Left lung (tissue), 10 donors: ENCODE measurements around the gene FBRSL1. TPM values are rescaled to one million over a fixed set of nuclear protein-coding genes. Genes with fewer than 3 reads are reported as not detected.

Experiments used
- ATAC-seq: fragments of 200-7000 bp; cut with Tn5 transposase; one replicate; pipeline ENCODE4 v1.9.1; 2020; ENCODE audit warnings: moderate library complexity
- DNase-seq, 4 donors: peaks; one replicate each; pipeline ENCODE4 v3.0.0-alpha.2; 2013 to 2020
- H3K27ac ChIP-seq, 2 donors: fragments of 200-600 bp; sonication (generic) in 1 of 2; one replicate each; pipeline versions ENCODE4 v1.5.0 to v1.8.0; 2020 to 2021
- H3K27me3 ChIP-seq, 2 donors: fragments of 200-600 bp; sonication (generic) in 1 of 2; one replicate each; pipeline versions ENCODE4 v1.5.0 to v1.8.0; 2020 to 2021
- H3K36me3 ChIP-seq, 2 donors: fragments of 200-600 bp; sonication (generic) in 1 of 2; one replicate each; pipeline versions ENCODE4 v1.5.0 to v1.8.0; 2020 to 2021
- H3K4me1 ChIP-seq, 2 donors: fragments of 200-600 bp; one replicate each; pipeline ENCODE4 v1.8.0; 2021
- H3K4me3 ChIP-seq, 2 donors: fragments of 200-600 bp; sonication (generic) in 1 of 2; one replicate each; pipeline versions ENCODE4 v1.5.0 to v1.8.0; 2020 to 2021; ENCODE audit warnings: mild to moderate bottlenecking in 1 of 2
- H3K9me3 ChIP-seq, 2 donors: fragments of 200-600 bp; sonication (generic) in 1 of 2; one replicate each; pipeline versions ENCODE4 v1.5.0 to v1.8.0; 2020 to 2021
- intact Hi-C, 2 donors: fragments of 100-400 bp; cut with DNase I; formaldehyde crosslinking; loops; one replicate each; pipeline versions ENCODE4 v1.11.2 to v1.14.2; 2022
- polyA plus RNA-seq, 6 donors: library from polyadenylated mRNA; unstranded; fragments of 120-200 nt; gene quantifications; one replicate each; pipeline ENCODE4 v1.2.1, GENCODE V29; 2013; ENCODE audit not compliant: insufficient read length in 6 of 6
- total RNA-seq, 2 donors: library from RNA; stranded (reverse); fragmentation: NEBNext Ultra II Directional; extraction: Animal tissue kit (Norgen Biotek cat#: 25700); gene quantifications; one replicate each; pipeline ENCODE4 v1.2.1, GENCODE V29; 2021
- TF ChIP-seq, protein P1 (sequence below), 2 donors: fragments of 200-600 bp; sonication (generic) in 1 of 2; IDR thresholded peaks; one replicate each; pipeline versions ENCODE4 v1.5.0 to v1.8.0; 2021; ENCODE audit warnings: antibody characterized with exemption in 2 of 2
- donor health status: DM: no; HTN: yes; CAD: no.
- donor health status: DM: no; HTN: no; CAD: no.

Gene FBRSL1
- total and polyA plus RNA-seq, 8 donors = 44.7 to 113 (median 83.9) TPM

DNA sequence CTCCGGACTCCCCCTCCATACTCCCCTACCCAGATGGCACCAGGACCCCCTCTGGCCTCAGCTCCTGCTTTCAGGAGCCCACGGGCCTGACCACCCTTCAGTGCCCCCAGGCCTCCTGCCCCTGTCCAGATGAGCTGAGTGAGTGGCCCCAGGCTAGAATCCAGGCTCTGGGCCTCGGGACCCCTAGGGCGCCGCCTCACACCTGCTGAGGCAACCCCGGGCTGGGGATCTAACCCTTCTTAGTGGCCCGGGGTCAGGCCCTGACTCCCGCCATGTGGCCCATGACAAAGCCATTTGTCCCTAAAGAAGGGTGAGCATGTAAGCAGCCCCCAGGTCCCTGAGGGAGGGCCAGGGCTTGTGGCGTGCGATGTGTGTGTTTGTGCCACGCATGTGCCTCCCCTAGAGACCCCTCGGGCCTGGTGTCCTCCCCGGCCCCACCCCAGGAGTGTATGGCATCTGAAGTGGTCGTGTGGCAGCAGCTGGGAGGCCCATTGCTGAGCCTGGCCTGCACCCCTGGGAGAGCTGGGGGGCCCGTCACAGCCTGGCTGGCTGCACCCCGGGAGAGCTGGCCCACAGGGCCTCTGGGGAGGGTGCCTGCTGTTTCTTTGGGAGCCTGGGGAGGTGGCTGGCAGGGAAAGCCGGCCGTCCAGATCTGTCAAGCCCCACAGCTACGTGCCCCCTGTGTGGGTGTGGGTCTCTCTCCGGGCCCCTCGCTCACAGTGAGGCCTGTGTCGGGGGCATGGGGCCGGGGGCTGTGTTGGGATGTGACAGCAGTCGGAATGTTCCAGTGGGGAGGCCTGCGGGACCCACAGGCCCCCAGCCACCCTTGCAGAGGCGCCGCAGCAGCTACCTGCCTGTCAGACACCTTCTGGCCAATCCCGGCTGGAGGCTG lies 7.8 kb downstream of the FBRSL1 start:
- intact Hi-C loops = no loop called here
- H3K4me3 ChIP-seq = no peak overlapping the region
- H3K27ac ChIP-seq = no peak overlapping the region
- ATAC-seq (no peak), DNase-seq (no peak)
- TF ChIP-seq, protein P1, sequence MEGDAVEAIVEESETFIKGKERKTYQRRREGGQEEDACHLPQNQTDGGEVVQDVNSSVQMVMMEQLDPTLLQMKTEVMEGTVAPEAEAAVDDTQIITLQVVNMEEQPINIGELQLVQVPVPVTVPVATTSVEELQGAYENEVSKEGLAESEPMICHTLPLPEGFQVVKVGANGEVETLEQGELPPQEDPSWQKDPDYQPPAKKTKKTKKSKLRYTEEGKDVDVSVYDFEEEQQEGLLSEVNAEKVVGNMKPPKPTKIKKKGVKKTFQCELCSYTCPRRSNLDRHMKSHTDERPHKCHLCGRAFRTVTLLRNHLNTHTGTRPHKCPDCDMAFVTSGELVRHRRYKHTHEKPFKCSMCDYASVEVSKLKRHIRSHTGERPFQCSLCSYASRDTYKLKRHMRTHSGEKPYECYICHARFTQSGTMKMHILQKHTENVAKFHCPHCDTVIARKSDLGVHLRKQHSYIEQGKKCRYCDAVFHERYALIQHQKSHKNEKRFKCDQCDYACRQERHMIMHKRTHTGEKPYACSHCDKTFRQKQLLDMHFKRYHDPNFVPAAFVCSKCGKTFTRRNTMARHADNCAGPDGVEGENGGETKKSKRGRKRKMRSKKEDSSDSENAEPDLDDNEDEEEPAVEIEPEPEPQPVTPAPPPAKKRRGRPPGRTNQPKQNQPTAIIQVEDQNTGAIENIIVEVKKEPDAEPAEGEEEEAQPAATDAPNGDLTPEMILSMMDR (IDR thresholded peaks at IDR 0.05) = no peak
- H3K27me3 ChIP-seq = no peaks in the 10 kb centered on the region
- no peaks in the 10 kb centered on the region for H3K36me3 ChIP-seq
- H3K9me3 ChIP-seq = no peaks in the 10 kb centered on the region
- H3K4me1 ChIP-seq = peaks cover 10 to 81% of the 10 kb centered on the region in 2 donors

DNA sequence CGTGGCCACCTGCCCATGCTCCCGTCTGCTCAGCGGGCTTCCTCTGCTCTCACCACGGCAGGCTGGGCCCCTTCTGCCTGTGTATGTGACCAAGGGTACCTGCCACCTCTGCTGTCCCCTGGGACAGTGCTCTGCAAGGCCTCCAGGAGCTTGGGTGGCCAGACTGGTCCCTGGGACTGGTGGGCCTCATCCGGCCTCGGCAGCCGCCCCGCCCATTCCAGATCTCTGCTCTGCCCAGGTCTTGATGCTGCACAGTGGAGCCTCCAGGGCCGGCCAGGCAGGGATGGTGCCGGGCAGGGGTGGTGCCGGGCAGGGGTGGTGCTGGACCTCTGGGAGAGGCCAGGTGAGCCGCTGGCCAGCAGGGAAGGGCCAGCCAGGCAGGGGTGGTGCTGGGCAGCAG lies 9.0 kb downstream of the FBRSL1 start:
- Histone ChIP-seq H3K4me1 (peaks cover 12 to 81% of the 10 kb centered on the region in 2 donors), H3K36me3 (no peaks in the 10 kb centered on the region), H3K9me3 (no peaks in the 10 kb centered on the region), H3K4me3 (no peak overlapping the region), H3K27ac (no peak overlapping the region), H3K27me3 (no peaks in the 10 kb centered on the region)
- ATAC-seq = no peak
- no peak for DNase-seq
- TF ChIP-seq, protein P1 (IDR thresholded peaks at IDR 0.05) = no peak
- intact Hi-C loops = no loop called here

DNA sequence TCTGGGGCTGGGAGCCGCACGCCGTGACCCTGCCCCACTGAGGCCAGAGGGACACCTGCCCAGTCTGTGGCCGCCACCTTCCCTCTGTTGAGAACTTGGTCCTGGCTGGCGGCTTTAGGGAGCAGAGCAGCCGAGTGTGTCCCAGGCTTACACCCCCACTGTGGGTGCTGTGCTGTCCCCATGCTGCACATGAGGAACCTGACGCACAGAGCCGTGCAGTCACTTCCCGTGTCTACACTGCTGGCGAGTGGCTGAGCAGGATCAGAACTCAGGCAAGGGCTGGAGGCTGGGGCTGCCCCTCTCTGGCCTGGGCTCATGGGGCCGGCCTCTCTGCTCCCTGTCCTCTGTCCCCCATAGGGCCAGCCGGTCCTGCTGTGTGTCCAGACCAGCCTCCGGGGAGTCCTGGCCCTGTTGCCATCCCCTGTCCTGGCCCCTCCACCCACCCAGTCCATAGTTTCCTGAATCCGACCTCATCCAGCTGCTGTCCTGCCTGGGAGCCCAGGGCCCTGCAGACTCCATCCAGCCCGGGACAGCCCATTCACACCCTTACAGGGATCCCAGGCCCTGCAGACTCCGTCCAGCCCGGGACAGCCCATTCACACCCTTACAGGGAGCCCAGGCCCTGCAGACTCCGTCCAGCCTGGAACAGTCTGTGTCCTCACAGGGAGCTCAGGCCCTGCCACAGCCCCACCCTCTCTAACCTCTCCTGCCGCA lies 10.3 kb downstream of the FBRSL1 start:
- DNase-seq (no peak), ATAC-seq (no peak)
- TF ChIP-seq, protein P1 (IDR thresholded peaks at IDR 0.05) = no peak
- Histone ChIP-seq H3K4me1 (peaks cover 15 to 81% of the 10 kb centered on the region in 2 donors), H3K27ac (no peak overlapping the region), H3K9me3 (no peaks in the 10 kb centered on the region), H3K36me3 (no peaks in the 10 kb centered on the region), H3K4me3 (no peak overlapping the region), H3K27me3 (no peaks in the 10 kb centered on the region)
- intact Hi-C loops = no loop called here

DNA sequence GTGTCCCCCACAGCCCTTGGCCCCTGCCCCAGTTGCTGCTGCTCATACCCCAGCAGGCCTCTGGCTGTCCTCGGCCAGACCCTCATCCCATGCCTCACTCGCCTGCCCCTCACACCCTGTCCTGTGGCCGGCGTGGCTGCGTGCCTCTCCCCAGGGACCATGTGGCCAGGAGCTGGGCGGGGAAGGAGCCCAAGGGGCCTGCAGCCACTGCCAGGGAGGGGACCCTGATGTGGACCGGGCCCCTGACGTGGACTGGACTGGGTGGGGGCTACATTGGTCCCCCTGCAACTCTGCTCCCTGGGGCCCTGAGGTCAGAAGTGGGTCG lies 10.9 kb downstream of the FBRSL1 start:
- Histone ChIP-seq H3K27me3 (no peaks in the 10 kb centered on the region), H3K4me1 (peaks cover 20 to 81% of the 10 kb centered on the region in 2 donors), H3K4me3 (no peak overlapping the region), H3K27ac (no peak overlapping the region), H3K36me3 (no peaks in the 10 kb centered on the region), H3K9me3 (no peaks in the 10 kb centered on the region)
- DNase-seq (no peak), ATAC-seq (no peak)
- TF ChIP-seq, protein P1 (IDR thresholded peaks at IDR 0.05) = no peak
- intact Hi-C loops = no loop called here

DNA sequence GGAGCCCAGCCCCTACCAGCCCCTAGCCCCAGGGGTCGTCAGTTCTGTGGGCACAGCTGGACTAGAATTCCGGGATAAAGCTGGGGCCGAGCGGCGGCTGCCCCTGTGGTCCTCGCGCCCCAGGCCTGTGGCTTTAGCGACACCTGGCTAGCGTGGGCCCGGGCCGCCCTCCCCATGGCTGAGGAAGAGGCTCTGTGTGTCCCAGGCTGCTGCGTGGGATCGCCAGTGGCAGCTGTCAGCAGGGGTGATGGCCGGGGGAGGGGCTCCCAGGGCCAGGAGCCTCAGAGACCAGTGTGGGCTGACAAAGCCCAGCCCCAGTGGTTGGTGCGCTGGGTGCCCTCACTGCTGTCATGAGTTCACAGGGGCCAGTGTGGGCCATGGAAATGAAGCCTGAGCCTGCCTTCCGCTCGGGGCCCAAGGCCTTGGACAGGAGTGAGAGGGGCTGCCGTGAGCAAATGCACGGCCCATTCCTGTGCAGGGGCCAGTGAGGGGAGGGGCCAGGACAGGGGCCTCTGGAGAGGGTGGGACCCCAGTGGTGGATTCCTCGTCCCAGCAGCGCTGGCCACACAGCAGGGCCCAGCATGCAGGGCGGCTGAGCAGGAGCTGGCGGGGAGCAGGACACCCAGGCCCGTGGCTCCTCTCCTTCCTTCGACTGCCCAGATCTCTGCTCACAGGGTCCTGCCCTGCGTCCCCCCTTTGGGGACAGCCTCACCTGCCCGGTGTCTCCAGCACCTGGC lies 11.4 kb downstream of the FBRSL1 start:
- no peak for ATAC-seq
- Histone ChIP-seq H3K36me3 (no peaks in the 10 kb centered on the region), H3K9me3 (no peaks in the 10 kb centered on the region), H3K4me1 (peaks cover 24 to 81% of the 10 kb centered on the region in 2 donors), H3K4me3 (no peak overlapping the region), H3K27me3 (no peaks in the 10 kb centered on the region), H3K27ac (no peak overlapping the region)
- TF ChIP-seq, protein P1 (IDR thresholded peaks at IDR 0.05) = no peak
- intact Hi-C loops = no loop called here
- no peak for DNase-seq
